Spinal cord (tissue), 10 donors: ENCODE results near the gene RCOR3. TPM values are rescaled to one million over a fixed set of nuclear protein-coding genes. Genes with fewer than 3 reads are reported as not detected.
"Not testable (repeated sequence)": the region's sequence is repeated elsewhere in the genome, so short reads cannot be mapped to it uniquely, and the experiment has no call there.

Experiments
- DNase-seq, 6 donors: peaks; one replicate each; pipeline versions ENCODE4 v3.0.0 to v3.0.0-alpha.2; 2013 to 2015; ENCODE audit warnings: low spot score in 6 of 6, low read depth in 4 of 6
- H3K27ac ChIP-seq: one replicate; pipeline ENCODE4 v1.5.1; 2013; ENCODE audit warnings: low read depth, low read length, control low read depth
- H3K27me3 ChIP-seq: one replicate; pipeline ENCODE4 v1.6.1; 2013; ENCODE audit warnings: low read length; ENCODE audit not compliant: control insufficient read depth, insufficient read depth
- H3K36me3 ChIP-seq: one replicate; pipeline ENCODE4 v1.6.1; 2013; ENCODE audit warnings: low read length; ENCODE audit not compliant: control insufficient read depth, insufficient read depth
- H3K4me1 ChIP-seq: one replicate; pipeline ENCODE4 v1.6.1; 2013; ENCODE audit warnings: low read length; ENCODE audit not compliant: control insufficient read depth, insufficient read depth
- H3K4me3 ChIP-seq: one replicate; pipeline ENCODE4 v1.5.1; 2013; ENCODE audit warnings: low read depth, low read length, control low read depth
- H3K9me3 ChIP-seq: one replicate; pipeline ENCODE4 v1.6.1; 2013; ENCODE audit warnings: low read length; ENCODE audit not compliant: control insufficient read depth, insufficient read depth
- WGBS: methylation state at CpG from one replicate; pipeline ENCODE4 v1.1.5; 2013; ENCODE audit warnings: missing lambda C conversion rate; ENCODE audit not compliant: insufficient coverage; 5-methylcytosine and 5-hydroxymethylcytosine counted together
- long read RNA-seq, 4 donors: transcript quantifications; one replicate each; lab custom pipeline, GENCODE V29; 2026
- polyA plus RNA-seq, 2 donors: library from polyadenylated mRNA; unstranded; fragments of 120-200 nt; gene quantifications; one replicate each; pipeline ENCODE4 v1.2.1, GENCODE V29; 2013; ENCODE audit not compliant: insufficient read length in 2 of 2
- total RNA-seq, 2 donors: library from RNA; depleted of rRNA in 1 of 2; stranded (reverse); fragments of 120-200 nt in 1 of 2; fragments of >200 nt in 1 of 2; gene quantifications; one replicate each; pipeline versions ENCODE4 v1.2.3 to v1.2.4, GENCODE V29; 2013 to 2014
- donor health status: healthy.

Gene RCOR3
- 10 to 100 TPM; 54.1 to 57.7 TPM for total RNA-seq
- polyA plus RNA-seq: 10 to 100 TPM; 74.5 to 77.2 TPM
- long read RNA-seq, donor 1, full-length matches to known transcripts: 6 of 12 reads
- long read RNA-seq, donor 1, partial matches to known transcripts: 6 of 12 reads
- long read RNA-seq, donor 1, other reads (novel, unspliced or antisense): 0 of 12 reads
- long read RNA-seq, donor 2, full-length matches to known transcripts: 4 of 4 reads
- long read RNA-seq, donor 2, partial matches to known transcripts: 0 of 4 reads
- long read RNA-seq, donor 2, other reads (novel, unspliced or antisense): 0 of 4 reads
- long read RNA-seq, donor 3, full-length matches to known transcripts: 6 of 6 reads
- long read RNA-seq, donor 3, partial matches to known transcripts: 0 of 6 reads
- long read RNA-seq, donor 3, other reads (novel, unspliced or antisense): 0 of 6 reads
- long read RNA-seq, donor 4, partial matches to known transcripts: 0 of 3 reads
- long read RNA-seq, donor 4, other reads (novel, unspliced or antisense): 0 of 3 reads

DNA sequence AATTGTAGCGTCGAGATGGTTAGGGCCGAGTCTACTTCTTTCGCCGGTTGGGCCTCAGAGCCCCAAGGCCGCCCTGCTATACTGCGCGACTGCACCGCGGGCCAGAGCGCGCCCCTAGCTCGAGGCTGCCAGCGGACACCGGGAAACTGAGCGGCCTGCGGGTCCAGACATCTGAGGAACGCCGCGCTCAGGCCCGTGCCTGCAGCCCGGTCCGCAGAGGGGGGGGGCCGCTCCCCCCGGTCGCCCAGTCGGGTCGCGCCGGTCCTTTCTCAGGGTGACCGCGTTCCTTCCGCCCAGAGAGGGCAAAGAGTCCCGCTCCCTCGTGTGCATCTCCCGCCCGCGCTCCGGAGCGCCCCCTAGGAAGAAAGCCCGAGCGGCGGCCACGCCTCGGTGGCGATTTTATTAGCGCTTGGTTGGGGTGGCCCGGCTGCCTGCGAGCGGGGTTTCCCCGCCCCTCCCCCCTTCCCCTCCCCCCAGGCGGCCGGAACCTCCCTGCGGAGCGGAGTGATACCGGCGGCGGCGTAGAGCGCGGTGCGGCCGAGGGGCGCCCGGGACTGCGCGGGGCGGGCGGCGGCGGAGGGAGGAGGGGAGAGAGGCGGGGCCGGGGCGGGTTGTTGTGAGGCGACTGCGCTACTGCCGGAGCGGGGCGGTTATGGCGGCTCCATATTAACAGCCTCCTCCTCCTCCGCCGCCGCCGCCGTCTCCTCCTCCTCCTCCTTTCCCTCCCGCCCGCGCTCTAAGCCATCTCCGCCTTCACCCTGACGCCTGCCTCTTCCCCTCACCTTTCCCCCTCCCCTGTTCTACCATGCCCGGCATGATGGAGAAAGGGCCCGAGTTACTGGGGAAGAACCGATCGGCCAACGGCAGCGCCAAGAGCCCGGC, at the start of gene RCOR3:
Gene RCOR3 (plus strand): TSS at position 611 of the 882 bp plus-strand sequence. CDS start 195 bp downstream, at position 806.
- H3K27ac ChIP-seq: peak within 1 kb of the TSS; percentile 99
- H3K4me1 ChIP-seq: peaks cover 20% of the 10 kb centered on the region
- H3K9me3 ChIP-seq: no peaks in the 10 kb centered on the region
- H3K4me3 ChIP-seq: peak within 1 kb of the TSS; percentile 89
- H3K36me3 ChIP-seq: peaks cover 9% of the 10 kb centered on the region
- under 1% methylated on average over 60 of the region's 97 CpGs for WGBS
- H3K27me3 ChIP-seq: no peaks in the 10 kb centered on the region
- DNase-seq: peak; percentile 74 to 97 (median 85)

DNA sequence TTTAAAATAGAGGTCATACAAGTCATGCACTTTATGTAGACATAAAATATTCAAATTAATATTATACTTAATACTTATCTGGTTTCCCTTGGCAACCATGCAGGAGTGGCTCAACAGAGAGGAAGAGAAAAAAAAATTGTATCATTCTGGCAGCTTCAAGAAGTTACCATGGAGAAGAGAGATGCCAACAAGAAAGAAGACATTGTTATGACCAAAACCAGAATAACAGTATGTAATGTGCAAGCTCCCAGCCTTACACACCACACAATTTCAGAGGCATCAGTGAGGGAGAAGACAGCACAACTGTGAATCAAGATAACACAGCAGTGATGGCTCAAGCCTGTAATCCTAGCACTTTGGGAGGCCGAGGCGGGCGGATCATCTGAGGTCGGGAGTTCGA, 49.1 kb upstream of the RCOR3 start:
- no peaks in the 10 kb centered on the region for H3K4me1 ChIP-seq
- no peaks in the 10 kb centered on the region for H3K36me3 ChIP-seq
- no peak overlapping the region for H3K27ac ChIP-seq
- 100% methylated on average over 4 of the region's 5 CpGs for WGBS
- DNase-seq: peak in 1 of 6 donors; percentile 7
- no peaks in the 10 kb centered on the region for H3K9me3 ChIP-seq
- H3K27me3 ChIP-seq: no peaks in the 10 kb centered on the region
- H3K4me3 ChIP-seq: no peak overlapping the region

DNA sequence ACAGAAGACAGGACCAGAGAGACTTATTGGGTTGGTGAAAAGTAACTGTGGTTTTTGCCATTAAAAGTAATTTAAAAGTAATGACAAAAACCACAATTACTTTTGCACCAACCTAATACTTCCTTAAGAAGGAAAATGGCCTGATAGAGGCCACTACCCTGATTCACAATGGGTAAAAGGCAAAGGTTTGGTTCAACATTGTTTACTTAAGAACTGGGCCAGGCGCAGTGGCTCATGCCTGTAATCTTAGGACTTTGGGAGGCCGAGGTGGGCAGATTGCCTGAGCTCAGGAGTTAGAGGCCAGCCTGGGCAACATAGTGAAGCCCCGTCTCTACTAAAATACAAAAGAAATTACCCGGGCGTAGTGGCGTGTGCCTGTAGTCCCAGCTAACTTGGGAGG, 48.2 kb upstream of the RCOR3 start:
- H3K36me3 ChIP-seq: no peaks in the 10 kb centered on the region
- H3K27me3 ChIP-seq: no peaks in the 10 kb centered on the region
- no peak for DNase-seq
- no peak overlapping the region for H3K4me3 ChIP-seq
- no peak overlapping the region for H3K27ac ChIP-seq
- no peaks in the 10 kb centered on the region for H3K9me3 ChIP-seq
- H3K4me1 ChIP-seq: no peaks in the 10 kb centered on the region
- 100% methylated on average over 1 of the region's 6 CpGs for WGBS

DNA sequence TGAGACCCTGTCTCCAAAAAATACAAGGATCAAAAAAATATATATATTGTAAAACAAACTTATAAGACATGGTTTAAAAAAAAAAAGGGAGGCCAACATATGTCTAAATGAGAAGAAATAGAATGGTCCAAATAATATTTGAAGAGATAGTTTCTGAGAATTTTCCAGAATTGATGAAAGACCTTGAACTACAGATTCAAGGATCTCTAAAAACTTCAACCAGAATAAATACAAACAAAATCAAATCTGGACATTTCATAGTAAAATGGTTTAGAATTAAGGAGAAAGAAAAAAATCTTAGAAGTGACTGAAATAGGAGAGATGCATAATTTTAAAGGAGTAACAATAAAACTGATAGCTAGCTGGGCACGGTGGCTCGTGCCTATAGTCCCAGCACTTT, 45.5 kb upstream of the RCOR3 start:
- Histone ChIP-seq H3K27me3 (no peaks in the 10 kb centered on the region), H3K4me3 (no peak overlapping the region), H3K27ac (no peak overlapping the region), H3K4me1 (no peaks in the 10 kb centered on the region), H3K9me3 (no peaks in the 10 kb centered on the region), H3K36me3 (no peaks in the 10 kb centered on the region)
- WGBS: 93% methylated on average over 2 of the region's 2 CpGs
- no peak for DNase-seq

- DNase-seq: no peak
- Histone ChIP-seq H3K27me3 (no peaks in the 10 kb centered on the region), H3K9me3 (no peaks in the 10 kb centered on the region), H3K4me1 (no peaks in the 10 kb centered on the region), H3K4me3 (no peak overlapping the region), H3K36me3 (no peaks in the 10 kb centered on the region), H3K27ac (no peak overlapping the region)
- WGBS: 93% methylated on average over 1 of the region's 1 CpG
These were observed 43.6 kb upstream of the RCOR3 start for GRCh38 chr1:211215577-211215976.

DNA sequence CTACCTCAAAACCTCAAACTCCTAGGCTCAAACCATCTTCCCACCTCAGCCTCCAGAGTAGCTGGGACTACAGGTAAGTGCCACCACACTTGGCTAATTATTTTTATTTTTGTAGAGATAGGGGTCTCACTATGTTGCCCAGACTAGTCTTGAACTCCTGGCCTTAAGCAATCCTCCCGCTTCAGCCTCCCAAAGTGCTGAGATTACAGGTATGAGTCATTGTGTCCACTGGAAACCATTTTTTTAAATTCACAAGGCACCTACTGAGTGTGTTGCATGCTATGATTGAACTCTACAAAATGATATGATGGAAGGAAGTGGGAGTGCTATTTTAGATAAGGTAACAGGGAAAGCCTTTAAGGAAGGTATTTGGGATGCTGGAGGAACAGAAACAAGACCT, 41.8 kb upstream of the RCOR3 start:
- no peak for DNase-seq
- Histone ChIP-seq H3K4me3 (no peak overlapping the region), H3K27ac (no peak overlapping the region), H3K4me1 (no peaks in the 10 kb centered on the region), H3K27me3 (no peaks in the 10 kb centered on the region), H3K9me3 (no peaks in the 10 kb centered on the region), H3K36me3 (no peaks in the 10 kb centered on the region)
- WGBS: no CpG with 5 or more reads among the region's 1 CpG

DNA sequence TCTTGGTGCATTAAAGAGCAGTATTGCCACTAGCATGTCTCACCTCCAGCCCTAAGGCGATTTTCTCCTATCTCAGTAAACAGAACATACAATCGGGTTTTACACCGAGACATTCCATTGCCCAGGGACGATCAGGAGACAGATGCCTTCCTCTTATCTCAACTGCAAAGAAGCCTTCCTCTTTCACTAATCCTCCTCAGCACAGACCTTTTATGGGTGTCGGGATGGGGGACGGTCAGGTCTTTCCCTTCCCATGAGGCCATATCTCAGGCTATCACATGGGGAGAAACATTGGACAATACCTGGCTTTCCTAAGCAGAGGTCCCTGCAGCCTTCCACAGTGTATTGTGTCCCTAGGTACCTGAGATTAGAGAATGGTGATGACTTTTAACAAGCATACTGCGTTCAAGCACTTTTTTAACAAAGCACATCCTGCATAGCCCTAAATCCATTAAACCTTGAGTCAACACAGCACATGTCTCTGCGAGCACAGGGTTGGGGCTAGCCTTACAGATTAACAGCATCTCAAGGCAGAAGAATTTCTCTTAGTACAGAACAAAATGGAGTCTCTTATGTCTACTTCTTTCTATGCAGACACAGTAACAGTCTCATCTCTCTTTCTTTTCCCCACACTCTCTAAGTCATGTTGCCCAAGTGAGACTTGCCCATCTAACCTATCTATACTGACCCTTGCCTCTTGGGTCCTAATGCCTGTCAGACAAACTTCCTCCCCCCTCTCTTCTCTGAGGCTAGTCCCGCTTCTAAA, 36.5 kb upstream of the RCOR3 start:
- not testable (repeated sequence) for H3K36me3 ChIP-seq, H3K27me3 ChIP-seq, H3K27ac ChIP-seq, H3K9me3 ChIP-seq, H3K4me1 ChIP-seq, DNase-seq, H3K4me3 ChIP-seq
- 87% methylated on average over 8 of the region's 9 CpGs for WGBS

- H3K9me3 ChIP-seq, H3K27ac ChIP-seq, H3K4me3 ChIP-seq, H3K4me1 ChIP-seq, DNase-seq, H3K27me3 ChIP-seq, H3K36me3 ChIP-seq: not testable (repeated sequence)
- 89% methylated on average over 10 of the region's 13 CpGs for WGBS
These were observed 30.4 kb upstream of the RCOR3 start for GRCh38 chr1:211228573-211229364.
